Lower leg skin (tissue), 3 donors: Measurements from ENCODE around the gene FLNB.

Source experiments
- CTCF ChIP-seq, 3 donors: fragments of 450-650 bp; IDR thresholded peaks; one replicate each; pipeline ENCODE4 v1.5.1; 2016; ENCODE audit warnings: antibody characterized with exemption in 3 of 3, mild to moderate bottlenecking in 3 of 3, moderate library complexity in 2 of 3
- POLR2A ChIP-seq, 2 donors: fragments of 450-650 bp; IDR thresholded peaks; one replicate each; pipeline ENCODE4 v1.6.1; 2016 to 2017; ENCODE audit warnings: antibody characterized with exemption in 2 of 2, mild to moderate bottlenecking in 1 of 2, moderate library complexity in 1 of 2

GRCh38 chr3:58071480-58071971 is 63.3 kb downstream of the FLNB start:
- TF ChIP-seq POLR2A (IDR thresholded peaks at IDR 0.05) (no peak), CTCF (IDR thresholded peaks at IDR 0.05) (no peak)
